ENCODE data around the gene SIPA1L3.

GRCh38 chr19:37926255-37926654 lies 19.2 kb downstream of the SIPA1L3 start:
- TF ChIP-seq, protein P1, sequence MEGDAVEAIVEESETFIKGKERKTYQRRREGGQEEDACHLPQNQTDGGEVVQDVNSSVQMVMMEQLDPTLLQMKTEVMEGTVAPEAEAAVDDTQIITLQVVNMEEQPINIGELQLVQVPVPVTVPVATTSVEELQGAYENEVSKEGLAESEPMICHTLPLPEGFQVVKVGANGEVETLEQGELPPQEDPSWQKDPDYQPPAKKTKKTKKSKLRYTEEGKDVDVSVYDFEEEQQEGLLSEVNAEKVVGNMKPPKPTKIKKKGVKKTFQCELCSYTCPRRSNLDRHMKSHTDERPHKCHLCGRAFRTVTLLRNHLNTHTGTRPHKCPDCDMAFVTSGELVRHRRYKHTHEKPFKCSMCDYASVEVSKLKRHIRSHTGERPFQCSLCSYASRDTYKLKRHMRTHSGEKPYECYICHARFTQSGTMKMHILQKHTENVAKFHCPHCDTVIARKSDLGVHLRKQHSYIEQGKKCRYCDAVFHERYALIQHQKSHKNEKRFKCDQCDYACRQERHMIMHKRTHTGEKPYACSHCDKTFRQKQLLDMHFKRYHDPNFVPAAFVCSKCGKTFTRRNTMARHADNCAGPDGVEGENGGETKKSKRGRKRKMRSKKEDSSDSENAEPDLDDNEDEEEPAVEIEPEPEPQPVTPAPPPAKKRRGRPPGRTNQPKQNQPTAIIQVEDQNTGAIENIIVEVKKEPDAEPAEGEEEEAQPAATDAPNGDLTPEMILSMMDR (IDR thresholded peaks at IDR 0.05) = no peak
- no peak for TF ChIP-seq POLR2A (IDR thresholded peaks at IDR 0.05)
